PC-9 (cell line): ENCODE data around the gene TM4SF5.

ENCODE experiments used
- CTCF ChIP-seq: fragments of 200-600 bp; sonication (generic); conservative IDR thresholded peaks from 2 replicates; pipeline ENCODE4 v1.6.1; 2017; ENCODE audit warnings: mixed run types, antibody characterized with exemption, mild to moderate bottlenecking, moderate library complexity
- EZH2 ChIP-seq: fragments of 200-600 bp; sonication (generic); IDR thresholded peaks from 2 replicates; pipeline ENCODE4 v1.8.0; 2017; ENCODE audit warnings: antibody characterized with exemption, low read depth

GRCh38 chr17:4724650-4725049 is 47.0 kb upstream of the TM4SF5 start:
- no peak for TF ChIP-seq CTCF
- no peak for TF ChIP-seq EZH2
